ENCODE data around the gene NF1.
A peak's percentile ranks its signal among the peaks of the same experiment; 100 is the strongest.

The NF1 gene

GRCh38 chr17:31320791-31321190, 226.0 kb downstream of the NF1 start:
- H3K4me3 ChIP-seq (ENCODE audit: low read depth, low read length) = peak overlapping the region; percentile 79
- DNase-seq (ENCODE audit: low read depth) = peak; percentile 53
- TF ChIP-seq MAX (IDR thresholded peaks at IDR 0.05; ENCODE audit: low read depth, low read length) = no peak
- no peak for TF ChIP-seq MYC (IDR thresholded peaks at IDR 0.05; ENCODE audit: low read depth, low read length)

- peak; percentile 95 for DNase-seq (ENCODE audit: low read depth)
- TF ChIP-seq CTCF (IDR thresholded peaks at IDR 0.05; ENCODE audit: low read depth, low read length) = no peak
- TF ChIP-seq MYC (IDR thresholded peaks at IDR 0.05; ENCODE audit: low read depth, low read length) = peak; percentile 95
- TF ChIP-seq MAX (IDR thresholded peaks at IDR 0.05; ENCODE audit: low read depth, low read length) = peak; percentile 98
- TF ChIP-seq POLR2A (IDR thresholded peaks at IDR 0.05; ENCODE audit: extremely low read depth, insufficient read length) = no peak
- peak within 1 kb of the TSS; percentile 79 for H3K4me3 ChIP-seq (ENCODE audit: low read depth, low read length)
These were observed 226.7 kb downstream of the NF1 start, which contains the start of gene EVI2A for GRCh38 chr17:31321481-31321880. Gene EVI2A (minus strand): TSS chr17:31321622. CDS start chr17:31319013, 2,609 bp downstream.

- no peak overlapping the region for H3K4me3 ChIP-seq (ENCODE audit: low read depth, low read length)
- DNase-seq (ENCODE audit: low read depth) = no peak
- no peak for TF ChIP-seq POLR2A (IDR thresholded peaks at IDR 0.05; ENCODE audit: extremely low read depth, insufficient read length)
- no peak for TF ChIP-seq CTCF (IDR thresholded peaks at IDR 0.05; ENCODE audit: low read depth, low read length)
- no peak for TF ChIP-seq MAX (IDR thresholded peaks at IDR 0.05; ENCODE audit: low read depth, low read length)
- TF ChIP-seq MYC (IDR thresholded peaks at IDR 0.05; ENCODE audit: low read depth, low read length) = no peak
These were observed 227.2 kb downstream of the NF1 start for GRCh38 chr17:31321966-31322365.

GRCh38 chr17:31323551-31323950, 228.8 kb downstream of the NF1 start:
- DNase-seq (ENCODE audit: low read depth) = no peak
- no peak overlapping the region for H3K4me3 ChIP-seq (ENCODE audit: low read depth, low read length)
- TF ChIP-seq MYC (IDR thresholded peaks at IDR 0.05; ENCODE audit: low read depth, low read length) = no peak
- no peak for TF ChIP-seq POLR2A (IDR thresholded peaks at IDR 0.05; ENCODE audit: extremely low read depth, insufficient read length)
- TF ChIP-seq CTCF (IDR thresholded peaks at IDR 0.05; ENCODE audit: low read depth, low read length) = no peak
- no peak for TF ChIP-seq MAX (IDR thresholded peaks at IDR 0.05; ENCODE audit: low read depth, low read length)

GRCh38 chr17:31327534-31328159, 232.9 kb downstream of the NF1 start:
- H3K4me3 ChIP-seq (ENCODE audit: low read depth, low read length) = no peak overlapping the region
- TF ChIP-seq CTCF (IDR thresholded peaks at IDR 0.05; ENCODE audit: low read depth, low read length) = no peak
- no peak for TF ChIP-seq MYC (IDR thresholded peaks at IDR 0.05; ENCODE audit: low read depth, low read length)
- no peak for TF ChIP-seq MAX (IDR thresholded peaks at IDR 0.05; ENCODE audit: low read depth, low read length)
- no peak for TF ChIP-seq POLR2A (IDR thresholded peaks at IDR 0.05; ENCODE audit: extremely low read depth, insufficient read length)
- DNase-seq (ENCODE audit: low read depth) = no peak

GRCh38 chr17:31328160-31328535, 233.4 kb downstream of the NF1 start:
- no peak for TF ChIP-seq CTCF (IDR thresholded peaks at IDR 0.05; ENCODE audit: low read depth, low read length)
- no peak for TF ChIP-seq MYC (IDR thresholded peaks at IDR 0.05; ENCODE audit: low read depth, low read length)
- TF ChIP-seq POLR2A (IDR thresholded peaks at IDR 0.05; ENCODE audit: extremely low read depth, insufficient read length) = no peak
- no peak for TF ChIP-seq MAX (IDR thresholded peaks at IDR 0.05; ENCODE audit: low read depth, low read length)
- H3K4me3 ChIP-seq (ENCODE audit: low read depth, low read length) = no peak overlapping the region
- DNase-seq (ENCODE audit: low read depth) = no peak

Data from NB4 (cell line).